ENCODE results near the gene CMSS1.

CMSS1 gene

DNA sequence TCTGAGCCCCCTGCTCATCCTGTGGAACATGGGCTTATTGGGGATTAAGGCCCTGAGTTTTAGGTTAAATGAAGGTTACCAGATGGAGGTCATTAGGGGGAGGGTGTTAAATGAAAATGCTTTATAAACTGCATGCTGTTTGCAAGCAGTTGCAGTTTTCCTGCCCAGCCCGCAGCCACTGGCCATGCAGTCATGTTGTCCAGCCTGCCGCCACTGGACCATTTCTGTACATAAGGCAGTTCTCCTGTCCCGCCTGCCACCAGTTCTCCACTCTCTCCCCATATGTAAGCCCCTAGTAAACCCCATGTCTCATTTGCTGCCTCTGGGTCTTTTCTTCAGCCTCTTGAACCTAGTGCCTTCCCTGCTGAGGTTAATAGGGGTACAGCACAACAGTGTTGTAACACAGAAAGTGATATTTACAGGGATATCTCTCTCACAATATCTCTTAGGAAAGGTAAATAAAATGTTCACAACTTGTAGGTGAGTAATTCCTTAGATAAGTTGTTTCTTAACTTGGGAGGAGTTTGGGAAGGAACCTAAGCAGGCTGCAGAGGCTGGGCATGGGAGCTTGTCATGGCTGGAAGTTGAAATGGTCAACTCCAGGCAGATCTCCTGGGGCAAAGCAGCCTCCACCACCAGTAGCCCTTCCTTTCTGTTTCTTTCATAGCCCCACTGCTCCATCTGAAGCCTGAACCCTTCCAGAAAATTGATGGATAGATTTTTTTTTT is 148.2 kb downstream of the CMSS1 start:
- no peak for DNase-seq
- intact Hi-C loops (cut with DNase I), result no loop called here

GRCh38 chr3:99966662-99967416 is 149.2 kb downstream of the CMSS1 start:
- intact Hi-C loops (cut with DNase I), result no loop called here
- DNase-seq, result no peak

DNA sequence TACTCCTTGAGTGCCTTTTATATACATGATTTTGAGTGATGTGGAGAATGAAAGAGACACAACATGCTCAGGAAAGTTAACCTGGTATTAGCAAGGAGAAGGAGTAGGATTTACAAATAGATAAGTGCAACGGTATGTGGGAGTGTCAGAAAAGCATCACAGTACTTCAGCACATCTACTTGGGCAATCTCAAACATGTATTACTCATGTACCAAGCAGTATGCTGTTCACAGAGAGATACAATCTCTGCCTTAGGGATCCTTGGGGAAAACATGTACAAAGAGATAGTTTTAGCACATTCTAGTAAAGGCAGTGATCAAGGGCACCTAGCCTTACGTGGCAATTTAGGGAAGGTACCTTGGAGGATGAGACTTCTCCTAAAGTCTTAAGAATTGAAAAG is 150.1 kb downstream of the CMSS1 start:
- intact Hi-C loops (cut with DNase I), result no loop called here
- DNase-seq, result no peak

- intact Hi-C loops (cut with DNase I), result no loop called here
- no peak for DNase-seq
These were observed 151.5 kb downstream of the CMSS1 start for GRCh38 chr3:99969136-99969535.

DNA sequence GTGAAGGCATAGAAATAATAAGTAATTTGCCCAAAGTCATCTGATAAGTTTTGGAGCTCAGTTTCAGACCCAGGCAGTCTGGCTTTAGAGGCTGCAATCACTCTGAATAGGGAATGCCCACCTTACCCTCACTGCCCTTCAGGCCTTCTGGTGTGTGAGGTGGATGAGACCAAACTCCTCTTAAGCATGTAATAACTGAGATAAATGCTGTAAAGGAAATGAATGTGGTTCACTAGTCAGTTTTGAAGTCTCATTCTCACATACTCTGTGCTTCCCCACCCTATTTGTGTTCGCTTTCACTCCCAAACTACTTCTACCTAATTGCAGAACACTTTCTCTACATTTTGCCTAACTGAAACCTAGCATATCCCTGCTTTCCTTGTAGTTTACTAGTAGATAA is 152.5 kb downstream of the CMSS1 start:
- no peak for DNase-seq
- intact Hi-C loops (cut with DNase I), result no loop called here

DNA sequence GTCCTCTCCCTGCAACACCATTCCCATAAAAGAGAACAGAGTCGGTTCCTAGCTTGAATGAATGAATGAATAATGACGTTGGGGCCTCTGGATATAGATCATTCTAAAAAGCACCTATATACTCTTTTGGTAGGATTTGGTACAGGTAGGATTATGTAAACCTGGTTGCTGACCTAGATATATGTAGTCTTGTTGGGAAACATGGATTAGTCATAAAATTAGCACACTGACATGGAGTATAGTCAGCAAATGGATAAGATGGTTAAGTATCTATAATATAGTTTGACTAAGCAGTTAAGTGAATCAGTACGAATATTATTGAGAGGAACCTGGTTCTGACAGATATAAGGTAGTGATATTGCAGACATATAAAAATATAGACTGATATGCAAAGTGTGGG is 154.1 kb downstream of the CMSS1 start:
- intact Hi-C loops (cut with DNase I), result no loop called here
- DNase-seq, result no peak

DNA sequence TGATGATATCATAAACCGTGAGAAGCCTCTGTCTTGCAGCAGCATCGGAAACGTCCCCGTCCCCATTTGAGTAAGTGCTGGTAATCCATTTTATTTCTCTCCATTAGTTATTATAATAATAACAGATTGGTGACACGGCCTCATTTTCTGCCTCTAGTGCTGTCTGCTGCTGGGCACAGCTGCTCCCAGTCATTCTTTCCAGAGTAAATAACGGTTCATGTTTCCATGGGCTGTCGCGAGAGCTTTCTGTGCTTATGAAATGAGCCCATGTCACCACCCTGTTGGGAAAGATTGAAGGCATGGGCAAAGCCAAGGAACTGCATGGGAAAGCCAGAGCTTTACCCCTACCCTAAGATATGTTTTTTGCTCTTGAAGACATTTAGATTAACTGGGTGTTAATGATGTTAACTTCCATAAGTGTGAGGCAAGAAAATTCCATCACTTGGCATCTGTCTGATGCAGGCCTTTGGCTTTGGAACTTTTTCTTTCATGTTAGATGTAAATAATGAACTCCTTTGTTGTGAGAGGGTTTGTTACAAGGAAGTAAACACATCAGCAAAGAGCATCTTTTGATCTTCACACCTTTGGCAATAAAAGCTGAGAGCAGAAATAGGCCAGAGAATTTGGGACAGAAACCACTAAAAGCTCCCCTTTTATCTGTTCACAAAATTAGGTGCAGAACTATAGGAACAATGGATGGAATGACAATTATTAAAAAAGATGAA is 154.9 kb downstream of the CMSS1 start:
- intact Hi-C loops (cut with DNase I), result no loop called here
- DNase-seq, result peak in 1 of 42 donors; percentile 7

DNA sequence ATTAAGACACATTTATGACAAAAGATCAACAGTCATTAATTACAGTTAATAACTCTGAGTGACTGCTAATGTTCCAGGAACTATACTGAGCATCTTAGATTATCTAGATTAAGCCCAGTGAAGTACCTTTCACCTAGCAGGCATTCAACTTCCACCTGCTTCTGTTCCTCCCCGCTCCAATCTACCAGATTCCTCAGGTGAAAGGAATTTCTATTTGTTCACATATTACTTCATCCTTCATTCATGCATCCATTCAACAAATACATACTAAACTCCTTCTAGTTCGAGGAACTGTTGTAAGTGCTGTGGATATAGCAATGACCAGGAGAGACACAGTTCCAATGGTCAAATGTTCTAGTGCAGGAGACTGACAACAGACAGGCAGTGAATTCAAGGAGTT is 157.3 kb downstream of the CMSS1 start:
- intact Hi-C loops (cut with DNase I), result no loop called here
- no peak for DNase-seq

GRCh38 chr3:99976584-99976983 is 158.9 kb downstream of the CMSS1 start:
- intact Hi-C loops (cut with DNase I), result no loop called here
- no peak for DNase-seq

DNA sequence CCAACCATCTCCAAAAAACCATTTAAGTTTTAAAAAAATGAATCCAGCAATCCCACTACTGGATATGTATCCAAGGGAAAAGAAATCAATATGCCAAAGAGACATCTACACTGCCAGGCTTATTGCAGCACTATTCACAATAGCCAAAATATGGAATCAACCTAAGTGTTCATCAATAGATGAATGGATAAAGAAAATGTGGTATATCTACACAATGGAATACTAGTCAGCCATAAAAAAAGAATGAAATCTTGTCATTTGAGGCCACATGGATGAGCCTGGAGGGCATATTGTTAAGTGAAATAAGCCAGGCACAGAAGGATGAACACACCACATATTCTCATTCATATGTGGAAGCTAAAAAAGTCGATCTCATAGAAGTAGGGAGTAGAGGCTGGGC is 160.6 kb downstream of the CMSS1 start:
- intact Hi-C loops (cut with DNase I), result no loop called here

DNA sequence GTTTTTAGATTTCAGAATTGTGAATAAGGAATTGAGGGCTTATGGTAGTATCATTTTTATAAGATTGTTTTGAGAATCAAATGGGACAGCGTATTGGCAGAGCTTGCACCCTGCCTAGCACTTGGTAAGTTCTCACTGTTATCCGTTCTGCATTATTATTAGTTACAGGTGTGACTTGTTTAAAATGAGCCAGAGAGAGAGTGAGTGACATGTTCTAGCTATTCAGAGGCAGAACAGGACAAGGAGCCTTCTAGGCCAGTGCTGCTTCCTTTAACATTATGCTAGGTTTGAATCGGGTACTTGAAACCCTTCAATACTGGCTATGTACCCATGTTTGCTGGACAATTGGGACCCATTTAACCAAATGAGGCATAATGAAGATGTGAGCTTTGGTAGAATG is 162.9 kb downstream of the CMSS1 start:
- no peak for DNase-seq
- intact Hi-C loops (cut with DNase I), result no loop called here

More for the DNA sequence above, 160.6 kb downstream of the CMSS1 start:
- no peak for DNase-seq

DNA sequence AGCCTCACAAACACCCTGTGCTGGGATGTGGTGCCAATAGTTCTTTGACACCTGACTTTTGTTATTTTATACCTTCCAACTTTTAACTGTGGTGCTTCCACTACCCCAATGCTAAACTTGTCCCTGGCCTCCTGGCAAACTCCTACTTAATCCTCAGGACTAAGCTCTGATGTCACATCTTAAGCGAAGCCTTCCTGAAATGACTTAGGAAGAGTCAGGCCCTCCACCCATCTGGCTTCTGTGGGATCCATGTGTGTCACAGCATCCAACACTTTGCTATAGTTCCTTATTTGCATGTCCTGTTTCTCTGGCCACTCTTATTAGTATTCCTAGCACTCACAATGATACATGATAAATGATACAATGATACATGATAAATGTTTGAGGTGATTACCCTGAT is 163.5 kb downstream of the CMSS1 start:
- DNase-seq, result no peak

DNA sequence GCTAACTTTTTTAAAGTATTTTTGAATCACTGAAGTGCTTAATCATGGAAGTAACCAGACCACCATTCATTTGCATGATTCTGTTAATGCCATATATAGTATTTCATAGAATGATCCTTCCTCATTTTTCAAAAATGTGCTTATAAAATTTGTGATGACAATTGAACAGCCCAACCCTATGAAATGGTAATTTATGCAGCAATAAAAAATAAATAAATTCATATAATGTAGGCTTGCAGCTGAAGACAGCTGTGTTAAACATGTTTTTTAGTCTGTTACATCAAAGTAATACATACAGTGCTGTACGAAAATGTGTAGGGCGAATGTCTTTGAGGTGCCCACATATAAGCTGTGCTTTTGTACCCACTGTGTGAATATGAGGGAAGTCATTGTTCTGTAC is 165.0 kb downstream of the CMSS1 start:
- intact Hi-C loops (cut with DNase I), result no loop called here
- DNase-seq, result no peak

More for the DNA sequence above, 163.5 kb downstream of the CMSS1 start:
- intact Hi-C loops (cut with DNase I), result no loop called here

GRCh38 chr3:99984139-99984538 is 166.5 kb downstream of the CMSS1 start:
- intact Hi-C loops (cut with DNase I), result no loop called here
- no peak for DNase-seq

GRCh38 chr3:99984668-99985067 is 167.0 kb downstream of the CMSS1 start:
- no peak for DNase-seq
- intact Hi-C loops (cut with DNase I), result no loop called here

DNA sequence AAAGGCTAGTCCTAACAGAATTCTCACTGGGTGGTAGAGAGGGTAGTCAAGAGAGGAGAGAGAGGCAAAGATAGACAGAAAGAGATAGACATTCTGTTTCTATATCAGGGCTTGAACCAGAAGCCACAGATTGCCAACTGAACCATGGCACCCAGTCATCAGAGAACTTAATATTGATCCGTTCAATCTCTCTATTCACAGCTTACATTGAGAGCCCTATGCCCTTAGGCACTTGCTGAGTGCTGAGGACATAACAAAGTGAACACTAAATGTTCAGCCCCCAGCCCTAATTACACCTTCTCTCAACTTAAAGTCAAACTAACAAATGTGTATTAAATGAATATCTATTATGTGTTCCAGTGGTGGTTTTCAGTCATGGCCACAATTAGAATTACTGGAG is 172.5 kb downstream of the CMSS1 start:
- DNase-seq, result no peak
- intact Hi-C loops (cut with DNase I), result no loop called here

- no peak for DNase-seq
- intact Hi-C loops (cut with DNase I), result no loop called here
These were observed 179.6 kb downstream of the CMSS1 start for GRCh38 chr3:99997293-99997692.

DNA sequence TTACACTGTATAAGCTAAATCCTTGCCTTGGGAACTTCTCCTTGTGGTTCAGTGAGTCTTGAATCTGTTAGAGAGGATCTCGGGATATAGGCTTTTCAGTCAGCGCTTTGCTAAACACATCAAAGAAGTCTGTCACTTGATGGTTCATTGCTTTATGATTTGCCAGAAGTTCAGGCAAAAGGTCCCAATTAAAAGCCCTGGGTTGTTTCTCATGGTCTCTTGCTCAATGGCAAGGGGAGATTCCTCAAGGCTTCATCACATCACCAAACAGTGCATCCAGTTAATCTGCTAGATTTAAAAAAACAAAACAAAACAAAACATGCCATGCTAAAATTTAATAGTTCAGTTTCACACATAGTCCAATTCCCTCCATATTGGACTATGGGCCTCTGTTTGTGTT is 181.9 kb downstream of the CMSS1 start:
- intact Hi-C loops (cut with DNase I), result no loop called here
- DNase-seq, result no peak

GRCh38 chr3:100001083-100001482 is 183.4 kb downstream of the CMSS1 start:
- DNase-seq, result no peak
- intact Hi-C loops (cut with DNase I), result no loop called here

DNA sequence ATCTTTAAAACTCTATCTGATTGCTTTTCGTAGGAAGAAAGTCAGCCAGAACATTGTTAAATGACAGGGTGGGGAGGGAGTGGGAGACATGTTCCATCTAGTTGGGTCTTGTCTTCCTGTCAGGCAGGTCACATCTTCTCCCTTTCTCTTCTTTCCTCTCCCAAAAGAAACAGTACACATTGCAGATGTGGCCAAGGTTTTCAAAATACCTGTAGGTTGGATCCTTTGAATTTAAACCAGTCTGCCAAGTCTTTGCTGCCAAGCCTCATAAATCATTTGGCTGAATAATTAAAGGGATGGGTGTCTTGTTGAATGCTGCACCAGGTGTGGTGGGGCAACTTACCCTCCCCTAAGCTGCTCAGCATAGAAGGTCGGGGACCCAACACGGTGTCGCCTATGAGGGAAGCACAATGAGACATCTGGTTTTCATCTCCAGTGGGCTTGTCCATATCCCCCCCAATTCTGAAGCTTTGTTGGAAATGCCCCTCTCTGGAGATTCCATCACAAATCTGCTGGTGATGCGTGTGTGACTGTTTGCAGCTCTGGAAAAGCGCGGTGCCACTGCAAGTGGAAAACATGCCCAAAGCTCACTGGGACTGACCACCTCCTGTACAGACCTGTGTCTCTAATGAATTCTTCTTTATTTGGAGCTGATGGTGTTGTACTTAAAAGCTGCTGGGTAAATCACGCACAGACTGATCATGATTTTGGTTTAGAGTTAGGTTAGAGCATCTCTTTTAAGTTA is 184.0 kb downstream of the CMSS1 start:
- intact Hi-C loops (cut with DNase I), result no loop called here
- DNase-seq, result no peak

All from head of caudate nucleus (tissue), 42 donors.